Measurements from ENCODE around the gene SVBP.
A peak's percentile ranks its signal among the peaks of the same experiment; 100 is the strongest.

SVBP gene

DNA sequence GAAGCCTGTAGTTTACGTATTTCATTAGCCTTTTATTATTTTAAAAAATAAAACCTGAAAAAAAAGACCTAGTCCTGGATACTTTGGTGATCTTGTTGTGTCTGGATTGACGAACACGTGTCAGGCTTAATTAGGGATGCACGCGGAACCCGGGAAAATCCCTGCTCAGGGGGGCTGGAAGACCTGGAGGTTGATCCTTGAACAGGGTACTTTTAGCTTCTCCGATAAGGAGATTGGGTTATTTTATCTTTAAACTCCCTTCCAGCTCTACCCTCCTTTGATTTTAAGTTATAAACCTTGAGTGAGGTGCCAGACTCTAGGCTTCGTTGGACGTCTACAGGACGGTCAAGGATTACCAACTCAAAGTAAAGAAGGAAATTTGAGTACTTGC, 28.7 kb upstream of the SVBP start:
- ATAC-seq: peak; percentile 51
- TF ChIP-seq, protein P1, sequence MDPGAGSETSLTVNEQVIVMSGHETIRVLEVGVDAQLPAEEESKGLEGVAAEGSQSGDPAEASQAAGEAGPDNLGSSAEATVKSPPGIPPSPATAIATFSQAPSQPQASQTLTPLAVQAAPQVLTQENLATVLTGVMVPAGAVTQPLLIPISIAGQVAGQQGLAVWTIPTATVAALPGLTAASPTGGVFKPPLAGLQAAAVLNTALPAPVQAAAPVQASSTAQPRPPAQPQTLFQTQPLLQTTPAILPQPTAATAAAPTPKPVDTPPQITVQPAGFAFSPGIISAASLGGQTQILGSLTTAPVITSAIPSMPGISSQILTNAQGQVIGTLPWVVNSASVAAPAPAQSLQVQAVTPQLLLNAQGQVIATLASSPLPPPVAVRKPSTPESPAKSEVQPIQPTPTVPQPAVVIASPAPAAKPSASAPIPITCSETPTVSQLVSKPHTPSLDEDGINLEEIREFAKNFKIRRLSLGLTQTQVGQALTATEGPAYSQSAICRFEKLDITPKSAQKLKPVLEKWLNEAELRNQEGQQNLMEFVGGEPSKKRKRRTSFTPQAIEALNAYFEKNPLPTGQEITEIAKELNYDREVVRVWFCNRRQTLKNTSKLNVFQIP (CRISPR knock-in tag; IDR thresholded peaks at IDR 0.05; ENCODE audit: borderline replicate concordance, low read depth): no peak
- TF ChIP-seq ZNF565 (CRISPR knock-in tag; conservative IDR thresholded peaks at IDR 0.05; ENCODE audit: low read depth) (no peak), CSDC2 (CRISPR knock-in tag; IDR thresholded peaks at IDR 0.05) (no peak), OSR1 (CRISPR knock-in tag; IDR thresholded peaks at IDR 0.05) (no peak), TOX (CRISPR knock-in tag; IDR thresholded peaks at IDR 0.05; ENCODE audit: borderline replicate concordance) (no peak)
- TF ChIP-seq, protein P2, sequence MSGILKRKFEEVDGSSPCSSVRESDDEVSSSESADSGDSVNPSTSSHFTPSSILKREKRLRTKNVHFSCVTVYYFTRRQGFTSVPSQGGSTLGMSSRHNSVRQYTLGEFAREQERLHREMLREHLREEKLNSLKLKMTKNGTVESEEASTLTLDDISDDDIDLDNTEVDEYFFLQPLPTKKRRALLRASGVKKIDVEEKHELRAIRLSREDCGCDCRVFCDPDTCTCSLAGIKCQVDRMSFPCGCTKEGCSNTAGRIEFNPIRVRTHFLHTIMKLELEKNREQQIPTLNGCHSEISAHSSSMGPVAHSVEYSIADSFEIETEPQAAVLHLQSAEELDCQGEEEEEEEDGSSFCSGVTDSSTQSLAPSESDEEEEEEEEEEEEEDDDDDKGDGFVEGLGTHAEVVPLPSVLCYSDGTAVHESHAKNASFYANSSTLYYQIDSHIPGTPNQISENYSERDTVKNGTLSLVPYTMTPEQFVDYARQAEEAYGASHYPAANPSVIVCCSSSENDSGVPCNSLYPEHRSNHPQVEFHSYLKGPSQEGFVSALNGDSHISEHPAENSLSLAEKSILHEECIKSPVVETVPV (CRISPR knock-in tag; IDR thresholded peaks at IDR 0.05): no peak

DNA sequence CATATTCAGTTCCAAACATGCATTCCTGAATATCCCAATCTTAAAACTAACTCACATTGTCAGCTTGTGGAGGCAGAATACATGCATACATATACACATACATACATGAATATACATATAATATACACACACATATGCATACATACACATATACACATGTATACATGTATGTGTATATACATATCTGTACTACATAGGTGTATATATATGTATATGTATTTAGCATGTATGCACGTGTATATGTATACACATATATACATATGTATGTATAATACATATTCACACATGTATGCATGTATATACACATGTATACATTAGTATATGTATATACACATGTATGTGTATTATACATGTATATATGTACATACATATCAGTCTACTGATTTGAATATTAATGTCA, 28.0 kb upstream of the SVBP start:
- TF ChIP-seq TCF4 (CRISPR knock-in tag; IDR thresholded peaks at IDR 0.05; ENCODE audit: borderline replicate concordance) (no peak), ZC3H10 (CRISPR knock-in tag; IDR thresholded peaks at IDR 0.05) (no peak), PPARA (CRISPR knock-in tag; IDR thresholded peaks at IDR 0.05; ENCODE audit: borderline replicate concordance) (no peak), BACH2 (CRISPR knock-in tag; IDR thresholded peaks at IDR 0.05; ENCODE audit: borderline replicate concordance) (no peak), CSDC2 (CRISPR knock-in tag; IDR thresholded peaks at IDR 0.05) (no peak), ARNTL (CRISPR knock-in tag; IDR thresholded peaks at IDR 0.05; ENCODE audit: borderline replicate concordance, low read depth) (no peak), ISL1 (CRISPR knock-in tag; IDR thresholded peaks at IDR 0.05) (no peak), ZNF70 (CRISPR knock-in tag; IDR thresholded peaks at IDR 0.05) (no peak), ZNF565 (CRISPR knock-in tag; conservative IDR thresholded peaks at IDR 0.05; ENCODE audit: low read depth) (no peak), TOX (CRISPR knock-in tag; IDR thresholded peaks at IDR 0.05; ENCODE audit: borderline replicate concordance) (no peak), OSR1 (CRISPR knock-in tag; IDR thresholded peaks at IDR 0.05) (no peak), ZFP30 (CRISPR knock-in tag; IDR thresholded peaks at IDR 0.05) (no peak), TSHZ2 (CRISPR knock-in tag; IDR thresholded peaks at IDR 0.05) (no peak), GLIS3 (CRISPR knock-in tag; IDR thresholded peaks at IDR 0.05) (no peak), ESRRG (CRISPR knock-in tag; IDR thresholded peaks at IDR 0.05) (no peak), CREB5 (CRISPR knock-in tag; IDR thresholded peaks at IDR 0.05; ENCODE audit: low read depth) (no peak)
- TF ChIP-seq, protein P3, sequence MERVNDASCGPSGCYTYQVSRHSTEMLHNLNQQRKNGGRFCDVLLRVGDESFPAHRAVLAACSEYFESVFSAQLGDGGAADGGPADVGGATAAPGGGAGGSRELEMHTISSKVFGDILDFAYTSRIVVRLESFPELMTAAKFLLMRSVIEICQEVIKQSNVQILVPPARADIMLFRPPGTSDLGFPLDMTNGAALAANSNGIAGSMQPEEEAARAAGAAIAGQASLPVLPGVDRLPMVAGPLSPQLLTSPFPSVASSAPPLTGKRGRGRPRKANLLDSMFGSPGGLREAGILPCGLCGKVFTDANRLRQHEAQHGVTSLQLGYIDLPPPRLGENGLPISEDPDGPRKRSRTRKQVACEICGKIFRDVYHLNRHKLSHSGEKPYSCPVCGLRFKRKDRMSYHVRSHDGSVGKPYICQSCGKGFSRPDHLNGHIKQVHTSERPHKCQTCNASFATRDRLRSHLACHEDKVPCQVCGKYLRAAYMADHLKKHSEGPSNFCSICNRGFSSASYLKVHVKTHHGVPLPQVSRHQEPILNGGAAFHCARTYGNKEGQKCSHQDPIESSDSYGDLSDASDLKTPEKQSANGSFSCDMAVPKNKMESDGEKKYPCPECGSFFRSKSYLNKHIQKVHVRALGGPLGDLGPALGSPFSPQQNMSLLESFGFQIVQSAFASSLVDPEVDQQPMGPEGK (CRISPR knock-in tag; IDR thresholded peaks at IDR 0.05; ENCODE audit: borderline replicate concordance): no peak
- TF ChIP-seq, protein P1 (CRISPR knock-in tag; IDR thresholded peaks at IDR 0.05; ENCODE audit: borderline replicate concordance, low read depth): no peak
- no peak for ATAC-seq
